CD14-positive monocyte (primary cell): ENCODE measurements around the gene RTP5. TPM values are rescaled to one million over a fixed set of nuclear protein-coding genes. Genes with fewer than 3 reads are reported as not detected.
"Not testable (repeated sequence)": the region's sequence is repeated elsewhere in the genome, so short reads cannot be mapped to it uniquely, and the experiment has no call there.

Source experiments
- DNase-seq, 3 donors: peaks; one replicate each; pipeline ENCODE4 v3.0.0-alpha.2; 2011 to 2022
- H2AFZ ChIP-seq: 2 replicates; pipeline ENCODE4 v1.6.0; 2012; ENCODE audit warnings: mild to moderate bottlenecking, low read depth, low read length, inconsistent platforms; ENCODE audit not compliant: insufficient read depth, poor library complexity, severe bottlenecking
- H3K27ac ChIP-seq, 2 donors: 1 replicate in 1 of 2; 2 replicates in 1 of 2; pipeline ENCODE4 v1.5.1; 2012 to 2013; ENCODE audit warnings: low read length in 2 of 2, control low read depth in 1 of 2, inconsistent platforms in 1 of 2, low read depth in 1 of 2, mild to moderate bottlenecking in 1 of 2
- H3K27me3 ChIP-seq, 2 donors: one replicate each; pipeline versions ENCODE4 v1.6.0 to v1.6.1; 2011 to 2013; ENCODE audit warnings: low read length in 2 of 2; ENCODE audit not compliant: control insufficient read depth in 2 of 2, insufficient read depth in 2 of 2
- H3K36me3 ChIP-seq, 2 donors: replicated peaks in 1 of 2; 1 replicate in 1 of 2; 2 replicates in 1 of 2; pipeline versions ENCODE4 v1.5.1 to v1.6.1; 2012 to 2013; ENCODE audit warnings: low read length in 2 of 2, control low read depth in 1 of 2, inconsistent platforms in 1 of 2, mild to moderate bottlenecking in 1 of 2; ENCODE audit not compliant: insufficient read depth in 2 of 2, control insufficient read depth in 1 of 2
- H3K4me1 ChIP-seq, 2 donors: 1 replicate in 1 of 2; 2 replicates in 1 of 2; pipeline versions ENCODE4 v1.5.1 to v1.6.1; 2012 to 2013; ENCODE audit warnings: low read length in 2 of 2, control low read depth in 1 of 2, inconsistent platforms in 1 of 2, mild to moderate bottlenecking in 1 of 2, moderate library complexity in 1 of 2; ENCODE audit not compliant: insufficient read depth in 2 of 2, control insufficient read depth in 1 of 2
- H3K4me2 ChIP-seq: replicated peaks from 2 replicates; pipeline ENCODE3; 2012; ENCODE audit warnings: low read length, moderate library complexity, mild to moderate bottlenecking; ENCODE audit not compliant: poor library complexity, severe bottlenecking; ENCODE audit errors: extremely low read depth
- H3K4me3 ChIP-seq, 3 experiments: fragments of 200-600 bp in 1 of 3; sonication (generic) in 1 of 3; replicated peaks in 1 of 3; 1 replicate in 2 of 3; 2 replicates in 1 of 3; pipeline ENCODE4 v1.5.1; 2011 to 2013; ENCODE audit warnings: low read length in 3 of 3, mild to moderate bottlenecking in 3 of 3, control low read depth in 2 of 3, low read depth in 2 of 3, inconsistent platforms in 1 of 3, moderate library complexity in 1 of 3
- H3K79me2 ChIP-seq: 2 replicates; pipeline ENCODE4 v1.6.0; 2012; ENCODE audit warnings: mild to moderate bottlenecking, control low read depth, inconsistent platforms, low read length, moderate library complexity; ENCODE audit not compliant: insufficient read depth
- H3K9ac ChIP-seq: 2 replicates; pipeline ENCODE4 v1.6.0; 2017; ENCODE audit warnings: low read length, mild to moderate bottlenecking; ENCODE audit not compliant: insufficient read depth, poor library complexity, severe bottlenecking
- H3K9me3 ChIP-seq, 2 donors: replicated peaks in 1 of 2; 1 replicate in 1 of 2; 2 replicates in 1 of 2; pipeline versions ENCODE4 v1.5.1 to v1.6.1; 2012 to 2013; ENCODE audit warnings: low read length in 2 of 2, control low read depth in 1 of 2; ENCODE audit not compliant: control insufficient read depth in 1 of 2, insufficient read depth in 1 of 2
- H4K20me1 ChIP-seq: 2 replicates; pipeline ENCODE4 v1.6.0; 2012; ENCODE audit warnings: mild to moderate bottlenecking, low read length, control low read depth, moderate library complexity; ENCODE audit not compliant: insufficient read depth
- H3K27ac Mint-ChIP-seq, 7 donors: one replicate each; pipeline ENCODE4 v1.8.0; 2020; ENCODE audit warnings: mild to moderate bottlenecking in 7 of 7, mixed read lengths in 7 of 7, moderate library complexity in 6 of 7, inconsistent platforms in 2 of 7
- H3K27me3 Mint-ChIP-seq, 3 donors: one replicate each; pipeline ENCODE4 v1.8.0; 2021 to 2022; ENCODE audit warnings: low read depth in 3 of 3, mild to moderate bottlenecking in 3 of 3, mixed read lengths in 3 of 3, moderate library complexity in 3 of 3, inconsistent platforms in 1 of 3
- H3K36me3 Mint-ChIP-seq, 2 donors: one replicate each; pipeline ENCODE4 v1.8.0; 2020; ENCODE audit warnings: mixed read lengths in 2 of 2, inconsistent platforms in 1 of 2, mild to moderate bottlenecking in 1 of 2
- H3K4me1 Mint-ChIP-seq: one replicate; pipeline ENCODE4 v1.8.0; 2020; ENCODE audit warnings: mild to moderate bottlenecking, mixed read lengths
- H3K4me3 Mint-ChIP-seq, 2 donors: one replicate each; pipeline ENCODE4 v1.8.0; 2020; ENCODE audit warnings: mild to moderate bottlenecking in 2 of 2, mixed read lengths in 2 of 2, moderate library complexity in 1 of 2
- H3K9me3 Mint-ChIP-seq, 7 donors: one replicate each; pipeline ENCODE4 v1.8.0; 2020 to 2022; ENCODE audit warnings: mixed read lengths in 7 of 7, mild to moderate bottlenecking in 6 of 7, moderate library complexity in 6 of 7, inconsistent platforms in 2 of 7
- CTCF ChIP-seq: fragments of 200-600 bp; IDR thresholded peaks from one replicate; pipeline ENCODE4 v1.8.0; 2022; ENCODE audit warnings: antibody characterized with exemption, mild to moderate bottlenecking
- WGBS: methylation state at CpG from one replicate; pipeline ENCODE4 v1.1.5; 2013; ENCODE audit warnings: missing lambda C conversion rate; ENCODE audit not compliant: insufficient coverage; 5-methylcytosine and 5-hydroxymethylcytosine counted together
- intact Hi-C, 2 donors: fragments of 100-400 bp; cut with micrococcal nuclease; formaldehyde crosslinking; loops; one replicate each; pipeline versions ENCODE4 v1.15.0 to v1.15.1; 2023
- polyA plus RNA-seq, 3 donors: library from polyadenylated mRNA; depleted of rRNA in 1 of 3; unstranded in 2 of 3; stranded (reverse) in 1 of 3; fragments of 300-500 nt in 2 of 3; fragments of >200 nt in 1 of 3; fragmentation: Illumina TruSeq in 2 of 3; gene quantifications; 1 replicate in 2 of 3; 2 replicates in 1 of 3; pipeline ENCODE4 v1.2.3, GENCODE V29; 2012 to 2021

The RTP5 gene
- polyA plus RNA-seq, 3 donors: 0.03 TPM; not detected in 2

DNA sequence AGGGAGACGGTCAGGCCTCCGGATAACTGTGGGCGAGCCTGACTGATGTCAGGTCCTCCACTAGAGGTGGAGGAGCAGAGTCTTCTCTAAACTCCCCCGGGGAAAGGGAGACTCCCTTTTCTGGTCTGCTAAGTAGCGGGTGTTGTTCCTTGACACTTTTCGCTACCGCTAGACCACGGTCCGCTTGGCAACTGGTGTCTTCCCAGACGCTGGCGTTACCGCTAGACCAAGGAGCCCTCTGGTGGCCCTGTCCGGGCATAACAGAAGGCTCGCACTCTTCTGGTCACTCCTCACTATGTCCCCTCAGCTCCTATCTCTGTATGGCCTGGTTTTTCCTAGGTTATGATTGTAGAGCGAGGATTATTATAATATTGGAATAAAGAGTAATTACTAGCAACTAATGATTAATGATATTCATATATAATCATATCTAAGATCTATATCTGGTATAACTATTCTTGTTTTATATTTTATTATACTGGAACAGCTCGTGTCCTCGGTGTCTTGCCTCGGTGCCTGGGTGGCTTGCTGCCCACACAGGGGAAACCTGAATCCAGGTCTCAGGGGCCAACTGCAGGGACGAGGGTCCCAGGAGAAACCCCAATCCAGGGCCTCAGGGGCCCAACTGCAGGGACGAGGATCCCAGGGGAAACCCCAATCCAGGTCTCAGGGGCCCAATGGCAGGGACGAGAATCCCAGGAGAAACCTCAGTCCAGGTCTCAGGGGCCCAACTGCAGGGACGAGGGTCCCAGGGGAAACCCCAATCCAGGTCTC is 6.4 kb downstream of the RTP5 start:
- not testable (repeated sequence) for H3K4me1 ChIP-seq, H3K27me3 ChIP-seq, H3K36me3 ChIP-seq, H3K4me3 ChIP-seq, H4K20me1 ChIP-seq, H2AFZ ChIP-seq, H3K9ac ChIP-seq, H3K27ac ChIP-seq, H3K79me2 ChIP-seq, DNase-seq, H3K27me3 Mint-ChIP-seq, H3K4me2 ChIP-seq, H3K36me3 Mint-ChIP-seq, H3K9me3 ChIP-seq, H3K4me1 Mint-ChIP-seq, H3K4me3 Mint-ChIP-seq
- intact Hi-C loops: loop anchor here in 1 of 2 donors (5.0 kb wide), 1 partner anchor 1024 kb away; no protein-coding TSS in a partner anchor
- Mint-ChIP-seq H3K9me3 (peaks cover 5 to 21% (median 8%) of the 10 kb centered on the region in 7 donors), H3K27ac (peak overlapping the region in 2 of 7 donors; percentile 10 to 54)
- peak; percentile 24 for TF ChIP-seq CTCF
- 91% methylated on average over 7 of the region's 22 CpGs for WGBS

- intact Hi-C loops: loop anchor here in 1 of 2 donors (5.0 kb wide), 1 partner anchor 1024 kb away; no protein-coding TSS in a partner anchor
- DNase-seq: no peak
- Mint-ChIP-seq H3K27me3 (peaks cover 0 to 3% (median 2%) of the 10 kb centered on the region in 3 donors), H3K27ac (peak overlapping the region in 1 of 7 donors; percentile 40), H3K9me3 (peaks cover 5 to 21% (median 8%) of the 10 kb centered on the region in 7 donors), H3K36me3 (no peaks in the 10 kb centered on the region), H3K4me1 (peaks cover 4% of the 10 kb centered on the region), H3K4me3 (no peak overlapping the region)
- H3K4me1 ChIP-seq: peaks cover 12% of the 10 kb centered on the region in 2 donors
- H2AFZ ChIP-seq: no peak overlapping the region
- no peak overlapping the region for H3K9ac ChIP-seq
- no peak overlapping the region for H3K4me3 ChIP-seq
- no peak for TF ChIP-seq CTCF
- no peaks in the 10 kb centered on the region for H4K20me1 ChIP-seq
- H3K27ac ChIP-seq: no peak overlapping the region
- 89% methylated on average over 9 of the region's 18 CpGs for WGBS
- no peaks in the 10 kb centered on the region for H3K36me3 ChIP-seq
- H3K9me3 ChIP-seq: peaks cover 0 to 6% of the 10 kb centered on the region in 2 donors
- H3K79me2 ChIP-seq: no peaks in the 10 kb centered on the region
- no peak overlapping the region for H3K4me2 ChIP-seq
- H3K27me3 ChIP-seq: no peaks in the 10 kb centered on the region
These were observed 7.1 kb downstream of the RTP5 start for GRCh38 chr2:241876528-241877196.
